ENCODE measurements around the gene NPSR1.
"Not testable (repeated sequence)": the region's sequence is repeated elsewhere in the genome, so short reads cannot be mapped to it uniquely, and the experiment has no call there.

The NPSR1 gene

DNA sequence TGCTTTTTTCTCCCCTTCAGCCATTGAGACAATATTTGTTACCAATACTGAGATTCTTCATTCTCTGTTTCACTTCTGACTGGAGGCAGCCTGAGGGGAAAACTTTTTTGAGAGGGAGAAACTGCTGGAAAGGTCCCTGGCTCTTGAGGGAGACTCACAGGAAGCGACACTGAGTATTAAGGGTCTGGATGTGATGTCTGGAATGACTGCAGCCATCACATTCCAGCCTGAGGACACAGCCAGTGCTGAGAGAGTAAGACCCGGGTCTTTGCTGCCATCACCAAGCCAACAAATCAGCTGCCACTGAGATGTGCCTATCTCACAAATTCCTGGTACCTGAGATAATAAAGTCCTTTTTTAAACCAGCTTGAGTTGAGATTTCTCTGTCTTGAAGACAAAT lies 221.9 kb downstream of the NPSR1 start:
- no peak for DNase-seq

DNA sequence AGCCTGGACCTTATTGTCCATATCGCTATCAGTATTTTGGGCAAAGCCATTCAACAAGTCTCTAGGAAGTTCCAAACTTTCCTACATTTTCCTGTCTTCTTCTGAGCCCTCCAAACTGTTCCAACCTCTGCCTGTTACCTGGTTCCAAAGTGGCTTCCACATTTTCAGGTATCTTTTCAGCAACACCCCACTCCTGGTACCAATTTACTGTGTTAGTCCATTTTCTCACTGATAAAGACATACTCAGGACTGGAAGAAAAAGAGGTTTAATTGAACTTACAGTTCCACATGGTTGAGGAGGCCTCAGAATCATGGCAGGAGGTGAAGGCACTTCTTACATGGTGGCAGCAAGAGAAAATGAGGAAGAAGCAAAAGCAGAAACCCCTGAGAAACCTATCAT lies 225.8 kb downstream of the NPSR1 start:
- not testable (repeated sequence) for DNase-seq

DNA sequence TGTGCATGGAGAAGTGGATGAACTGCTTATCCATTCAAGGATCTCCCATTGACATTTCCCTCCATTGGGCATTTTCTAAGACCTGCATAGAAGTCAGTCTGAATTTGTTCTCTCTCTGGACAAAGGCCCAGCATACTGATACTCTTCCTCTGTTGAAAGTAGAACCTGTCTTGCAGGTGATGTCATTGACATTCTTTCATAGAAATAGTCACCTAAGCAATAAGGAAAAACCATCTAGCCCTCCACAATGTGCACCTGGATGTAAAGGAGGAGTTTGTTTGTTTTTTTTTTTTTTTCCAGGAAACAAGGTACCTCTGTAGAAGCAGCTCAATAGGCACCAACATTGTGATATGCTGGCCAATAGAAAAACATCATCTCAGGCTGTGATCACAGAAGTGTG lies 228.8 kb downstream of the NPSR1 start:
- no peak for DNase-seq

DNA sequence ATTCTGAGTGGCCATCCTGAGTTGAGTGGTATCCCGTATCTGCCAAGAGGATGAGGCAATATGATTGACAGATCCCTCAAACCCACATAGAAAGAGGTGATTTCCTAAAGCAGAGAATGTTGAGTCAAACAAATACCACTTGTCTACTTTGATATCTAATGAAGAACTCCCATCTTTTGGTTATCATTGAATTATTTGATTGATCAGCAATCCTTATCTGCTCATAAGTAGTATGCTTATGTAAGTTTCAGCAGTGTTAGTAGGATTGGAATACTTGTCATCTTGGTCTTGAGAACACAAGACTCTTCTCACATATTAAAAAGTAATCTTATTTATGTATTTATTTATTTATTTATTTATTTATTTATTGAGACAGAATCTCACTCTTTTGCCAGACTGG lies 231.9 kb downstream of the NPSR1 start:
- DNase-seq = no peak

DNA sequence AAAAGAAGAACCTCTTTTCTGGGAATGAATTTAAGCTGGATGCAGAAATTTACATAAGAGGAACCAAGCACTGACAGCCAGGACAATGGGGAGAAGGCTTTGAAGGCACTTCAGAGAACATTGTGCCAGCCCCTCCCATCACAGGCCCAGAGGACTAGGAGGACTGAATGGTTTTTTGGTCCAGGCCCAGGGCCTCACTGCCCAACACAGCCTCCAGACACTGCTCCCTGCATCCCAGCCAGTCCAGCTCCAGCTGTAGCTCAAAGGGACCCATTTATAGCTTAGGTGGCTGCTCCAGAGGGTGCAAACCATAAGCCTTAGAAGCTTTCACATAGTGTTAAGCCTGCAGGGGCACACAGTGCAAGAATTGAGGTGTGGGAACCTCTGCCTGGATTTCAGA lies 237.2 kb downstream of the NPSR1 start:
- DNase-seq = no peak

All from activated CD8-positive, alpha-beta memory T cell treated with anti-CD3 and anti-CD28 coated beads for 24 hours (primary cell).